Brain pericyte (primary cell): ENCODE data around the gene QRSL1.
"Not testable (repeated sequence)": the region's sequence is repeated elsewhere in the genome, so short reads cannot be mapped to it uniquely, and the experiment has no call there.

Experiments
- DNase-seq: peaks from one replicate; pipeline ENCODE4 v3.0.0-alpha.2; 2012; ENCODE audit warnings: low read depth, low spot score

The QRSL1 gene

DNA sequence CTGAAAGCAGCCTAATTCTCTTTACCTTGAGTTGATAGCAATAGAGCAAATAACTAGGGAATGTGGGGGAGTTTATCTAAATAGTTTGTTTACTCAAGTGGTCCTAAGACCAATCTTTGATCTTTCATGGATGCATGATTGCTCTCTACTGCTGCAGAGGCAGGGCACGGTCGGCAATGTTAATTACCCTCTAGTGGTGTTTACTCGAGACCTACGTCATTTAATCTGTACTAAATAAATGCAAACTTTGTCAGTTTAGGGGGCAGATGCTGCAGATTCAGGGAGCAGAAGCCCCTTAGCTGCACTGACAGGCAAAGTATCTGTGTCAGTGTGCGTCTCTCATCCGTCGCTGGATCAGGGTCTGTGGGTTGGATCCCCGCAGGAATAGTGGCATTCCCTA is 7.0 kb upstream of the QRSL1 start:
- no peak for DNase-seq

DNA sequence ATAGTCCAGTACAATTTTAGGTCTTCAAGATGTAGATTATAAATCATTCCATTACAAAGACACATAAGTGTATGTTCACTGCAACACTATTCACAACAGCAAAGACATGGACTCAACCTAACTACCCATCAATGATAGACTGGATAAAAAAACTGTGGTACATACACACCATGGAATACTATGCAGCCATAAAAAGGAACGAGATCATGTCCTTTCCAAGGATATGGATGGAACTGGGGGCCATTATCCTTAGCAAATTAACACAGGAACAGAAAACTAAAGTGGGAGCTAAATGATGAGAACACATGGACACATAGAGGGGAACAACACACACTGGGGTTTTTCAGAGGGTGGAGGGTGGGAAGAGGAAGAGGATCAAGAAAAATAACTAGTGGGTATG is 6.3 kb upstream of the QRSL1 start:
- no peak for DNase-seq

DNA sequence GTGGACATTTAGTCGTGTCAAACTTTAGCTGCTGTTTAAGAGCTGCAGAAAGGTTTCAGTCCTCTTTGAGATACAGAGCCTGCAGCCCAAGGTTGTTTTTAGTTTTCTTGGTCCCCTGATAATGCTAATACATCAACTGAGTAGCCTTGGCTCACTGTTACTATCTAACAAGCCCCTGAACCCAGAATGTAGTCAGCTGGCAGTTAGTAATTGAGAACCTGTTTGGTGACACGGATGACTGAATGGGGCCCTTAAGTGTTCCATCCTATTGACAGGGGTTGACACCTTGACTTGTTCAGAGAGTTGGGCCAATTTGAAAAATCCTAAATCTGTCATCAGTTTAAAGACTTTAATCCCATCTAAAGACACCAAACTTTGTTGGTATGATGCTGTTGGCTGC is 2.9 kb upstream of the QRSL1 start:
- no peak for DNase-seq

DNA sequence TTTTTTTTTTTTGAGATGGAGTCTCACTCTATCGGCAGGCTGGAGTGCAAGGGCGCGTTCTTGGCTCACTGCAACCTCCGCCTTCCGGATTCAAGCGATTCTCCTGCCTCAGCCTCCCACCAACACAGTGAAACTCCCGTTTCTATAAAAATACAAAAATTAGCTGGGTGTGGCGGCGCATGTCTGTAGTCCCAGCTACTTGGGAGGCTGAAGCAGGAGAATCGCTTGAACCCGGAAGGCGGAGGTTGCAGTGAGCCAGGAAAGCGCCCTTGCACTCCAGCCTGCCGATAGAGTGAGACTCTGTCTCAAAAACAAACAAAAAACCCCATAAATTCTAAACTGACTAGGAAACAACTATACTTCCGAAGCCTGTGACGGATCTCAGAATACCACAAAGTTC is 1.6 kb upstream of the QRSL1 start:
- DNase-seq: not testable (repeated sequence)

DNA sequence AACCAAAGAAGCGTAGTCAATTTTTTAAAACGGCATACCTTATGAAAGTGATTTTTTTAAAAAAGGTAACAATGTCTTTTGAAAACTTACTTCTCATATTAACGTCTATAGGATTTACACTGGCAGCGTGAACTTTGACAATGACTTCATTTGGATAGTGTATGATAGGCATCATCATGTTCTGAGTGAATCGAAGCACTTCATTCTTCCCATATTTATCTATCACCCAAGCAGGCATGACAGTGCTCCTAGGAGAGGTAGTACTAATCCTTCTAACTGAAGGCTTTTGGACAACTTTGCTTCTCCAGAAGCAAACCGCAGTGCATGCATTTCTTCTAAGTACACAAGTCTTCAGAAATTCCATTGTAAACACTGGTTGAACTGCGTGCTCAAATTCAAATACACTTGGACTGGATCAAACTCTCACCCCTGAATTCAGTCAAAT is 698 bp upstream of the QRSL1 start:
- no peak for DNase-seq

DNA sequence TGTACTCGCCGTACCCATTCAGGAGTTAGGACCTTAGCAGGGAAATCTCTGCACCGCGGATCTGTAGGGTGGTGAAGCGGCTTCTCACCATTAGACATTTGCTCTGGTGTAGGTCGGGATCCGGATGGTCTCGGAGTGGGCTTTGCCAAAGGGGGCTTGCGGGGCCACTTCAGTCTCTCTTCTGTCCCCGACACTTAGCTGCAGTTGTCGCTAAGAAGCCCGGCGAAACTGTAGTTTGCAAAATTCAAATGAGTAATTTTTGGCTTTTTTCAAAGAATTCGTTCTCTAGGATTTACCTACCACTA is 433 bp downstream of the QRSL1 start:
- no peak for DNase-seq

DNA sequence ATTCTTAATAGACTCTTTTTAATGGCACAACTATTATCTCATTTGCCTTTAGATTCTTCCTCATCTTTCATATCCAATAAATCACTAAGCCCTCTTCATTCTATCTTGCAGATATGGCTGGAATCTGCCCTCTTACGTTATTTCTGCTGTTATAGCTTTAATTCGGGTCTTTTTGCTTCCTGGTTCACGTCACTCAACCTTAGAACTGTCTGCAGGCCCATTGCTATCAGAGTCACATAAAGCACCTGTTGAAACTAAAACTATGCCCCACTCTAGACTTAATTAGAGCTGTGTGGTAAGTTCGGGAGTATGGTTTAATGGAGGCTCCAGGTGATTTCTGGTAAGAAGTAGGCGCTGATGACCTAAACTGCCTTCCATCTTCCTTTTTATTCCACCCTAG is 988 bp downstream of the QRSL1 start:
- DNase-seq: no peak

DNA sequence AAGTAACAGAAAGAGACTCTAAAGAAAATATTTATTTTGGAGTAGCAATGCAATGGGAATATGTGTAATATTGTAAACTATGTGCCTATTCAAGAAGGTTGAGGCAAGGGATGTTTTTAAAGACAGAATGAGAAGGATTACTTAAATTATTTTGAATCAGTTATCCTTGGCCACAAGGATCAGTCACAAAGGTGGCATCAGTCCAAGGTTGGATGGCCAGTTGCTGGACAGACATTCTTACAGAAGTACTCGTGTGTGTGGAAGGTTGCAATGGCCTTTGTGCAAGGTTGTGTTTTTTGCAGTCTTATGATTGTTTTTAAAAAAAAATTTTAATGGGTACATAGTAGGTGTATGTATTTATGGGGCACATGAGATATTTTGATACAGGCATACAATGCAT is 2.0 kb downstream of the QRSL1 start:
- DNase-seq: no peak

DNA sequence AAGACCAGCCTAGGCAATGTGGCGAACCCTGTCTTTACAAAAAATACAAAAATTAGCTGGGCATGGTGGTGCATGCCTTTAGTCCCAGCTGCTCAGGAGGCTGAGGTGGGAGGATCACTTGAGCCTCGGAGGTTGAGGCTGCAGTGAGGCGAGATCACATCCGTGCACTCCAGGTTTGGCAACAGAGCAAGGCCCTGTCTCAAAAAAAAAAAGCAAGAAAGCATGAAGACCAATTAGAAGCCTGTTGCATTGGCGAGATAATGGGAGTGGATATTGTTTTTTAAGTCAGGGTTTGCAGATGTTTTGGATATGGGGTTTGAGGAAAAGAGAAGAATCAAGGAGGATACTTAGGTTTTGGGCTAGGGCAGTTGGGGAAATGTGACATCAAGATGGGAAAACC is 5.2 kb downstream of the QRSL1 start:
- DNase-seq: no peak

DNA sequence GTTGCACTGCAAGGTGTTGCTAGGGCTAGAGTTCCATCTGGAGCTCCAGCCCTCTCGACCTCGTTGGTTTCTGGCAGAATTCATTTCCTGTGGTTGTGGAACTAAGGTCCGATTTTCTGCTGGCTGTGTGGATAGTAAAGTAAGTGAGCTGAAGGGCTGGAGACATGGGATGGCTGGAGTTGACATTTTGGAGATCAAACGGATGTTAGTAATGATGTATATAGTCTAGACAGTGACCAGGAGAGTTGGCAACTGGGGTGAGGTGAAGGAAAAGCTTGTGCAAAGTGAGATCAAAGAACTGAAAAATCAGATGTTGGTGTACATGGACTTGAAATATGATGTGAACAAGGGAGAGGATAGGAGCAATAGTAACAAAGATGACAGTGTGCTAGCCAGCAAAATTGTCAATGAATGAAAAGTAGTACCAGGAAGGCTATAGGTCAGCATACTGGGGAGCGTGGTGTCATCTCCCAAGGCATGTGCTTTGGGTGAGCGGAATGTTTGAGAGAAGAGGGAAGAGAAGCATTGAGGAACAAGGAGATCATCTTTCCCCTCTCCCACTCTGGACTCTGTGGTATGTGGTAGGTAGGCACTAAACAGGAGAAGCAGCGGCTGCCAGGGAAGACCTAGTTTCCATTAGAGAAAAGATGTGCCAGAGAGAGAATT is 7.8 kb downstream of the QRSL1 start:
- no peak for DNase-seq

DNA sequence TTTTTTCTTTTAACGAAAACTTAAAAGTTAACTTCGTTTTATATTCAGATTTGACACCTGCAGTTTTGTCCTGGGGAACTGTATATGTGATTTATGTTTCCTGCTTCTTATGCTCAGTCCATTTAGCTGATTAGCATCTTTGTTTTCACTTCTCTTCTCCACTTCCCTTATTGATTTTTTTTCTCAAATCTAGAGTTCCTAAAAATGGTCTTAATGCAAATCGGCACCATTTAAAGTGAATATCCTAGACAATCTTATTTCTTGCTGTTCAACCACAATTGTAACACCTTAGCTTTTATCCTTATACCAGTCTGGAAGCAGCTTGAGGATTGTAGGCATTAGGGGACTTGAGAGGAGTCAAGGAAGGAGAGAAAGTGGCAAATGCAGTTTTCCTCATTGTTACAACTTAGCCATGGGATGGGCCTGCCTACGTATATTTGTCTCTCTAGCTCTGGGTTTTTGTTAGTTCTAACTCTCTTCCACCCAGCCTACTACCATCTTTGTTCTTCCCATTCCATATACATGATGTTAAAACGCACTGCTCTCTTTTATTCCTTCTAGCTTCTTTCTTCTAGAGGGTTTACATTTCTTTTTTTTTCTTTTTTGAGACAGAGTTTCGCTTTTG is 8.5 kb downstream of the QRSL1 start:
- no peak for DNase-seq

DNA sequence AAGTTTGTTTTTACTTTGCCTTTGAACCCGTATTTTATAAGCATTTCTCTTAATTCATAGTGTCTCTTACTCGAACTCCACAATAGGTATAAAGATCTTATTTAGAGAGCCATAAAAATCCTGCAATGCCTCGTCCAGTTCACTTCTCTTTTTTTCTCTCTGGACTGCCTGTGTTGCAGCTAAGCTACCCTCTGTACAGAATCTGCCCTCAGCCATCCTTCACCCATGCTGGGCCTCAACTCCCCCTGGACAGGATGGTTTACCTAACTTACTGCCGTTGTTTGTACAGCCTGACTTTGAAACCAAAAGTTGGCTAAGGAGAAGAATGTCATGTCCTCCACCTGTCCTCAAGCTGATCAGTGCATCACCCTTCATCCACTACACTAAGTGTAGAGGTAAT is 10.4 kb downstream of the QRSL1 start:
- no peak for DNase-seq

DNA sequence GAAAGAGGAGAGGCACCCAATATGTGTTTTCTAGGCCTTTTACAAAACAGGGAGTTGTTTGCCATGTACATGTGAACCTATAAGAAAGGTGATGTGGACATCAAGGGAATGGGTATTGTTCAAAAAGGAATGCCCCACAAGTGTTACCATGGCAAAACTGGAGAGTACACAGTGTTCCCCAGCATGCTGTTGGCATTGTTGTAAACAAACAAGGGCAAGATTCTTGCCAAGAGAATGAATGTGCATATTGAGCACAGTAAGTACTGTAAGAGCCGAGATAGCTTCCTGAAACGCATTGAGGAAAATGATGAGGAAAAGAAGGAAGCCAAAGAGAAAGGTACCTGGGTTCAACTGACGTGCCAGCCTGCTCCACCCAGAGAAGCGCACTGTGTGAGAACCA is 13.1 kb downstream of the QRSL1 start:
- no peak for DNase-seq

DNA sequence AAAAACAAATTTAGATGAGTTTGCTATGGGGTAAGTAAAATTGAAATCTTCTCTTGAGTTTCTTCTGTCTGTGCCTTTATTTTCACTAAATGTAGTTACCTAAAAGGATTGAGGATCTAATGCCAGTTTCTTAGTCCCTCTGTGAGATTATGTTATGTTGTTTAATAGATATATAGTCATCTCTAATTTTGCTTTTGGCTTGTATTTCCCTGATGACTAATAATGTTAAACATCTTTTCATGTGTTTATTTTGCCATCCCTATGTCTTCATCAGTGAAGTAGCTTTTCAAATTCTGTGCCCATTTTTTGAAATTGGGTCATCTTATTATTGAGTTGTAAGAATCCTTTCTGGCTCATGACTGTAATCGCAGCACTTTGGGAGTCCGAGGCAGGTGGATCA is 13.7 kb downstream of the QRSL1 start:
- DNase-seq: no peak

DNA sequence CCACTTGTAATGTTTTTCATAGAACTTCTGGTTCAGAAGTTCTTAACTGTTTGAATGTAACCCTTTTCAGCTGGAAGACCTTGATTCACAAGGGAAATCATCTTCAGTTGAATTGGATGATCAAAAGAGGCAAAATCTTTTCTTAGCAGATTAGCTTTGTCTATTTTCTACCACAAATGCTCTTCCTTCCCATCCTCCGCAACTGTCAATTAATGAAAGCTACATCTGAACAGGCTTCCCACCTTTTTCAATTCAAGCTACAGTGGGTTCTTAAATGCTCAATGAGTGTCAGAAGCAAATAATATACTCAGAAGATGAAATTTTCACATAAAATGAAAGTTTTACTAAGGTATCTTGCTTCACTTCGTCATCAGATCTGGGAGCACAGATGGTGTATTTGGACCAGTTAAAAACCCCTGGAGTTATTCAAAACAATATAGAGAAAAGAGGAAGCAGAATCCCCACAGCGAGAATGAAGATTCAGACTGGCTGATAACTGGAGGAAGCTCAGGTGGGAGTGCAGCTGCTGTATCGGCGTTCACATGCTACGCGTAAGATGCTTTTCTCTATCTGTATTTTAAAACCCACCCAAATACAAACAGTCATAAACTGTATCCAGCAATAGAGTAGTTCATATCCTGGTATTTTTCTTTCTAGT is 19.4 kb downstream of the QRSL1 start:
- DNase-seq: no peak

DNA sequence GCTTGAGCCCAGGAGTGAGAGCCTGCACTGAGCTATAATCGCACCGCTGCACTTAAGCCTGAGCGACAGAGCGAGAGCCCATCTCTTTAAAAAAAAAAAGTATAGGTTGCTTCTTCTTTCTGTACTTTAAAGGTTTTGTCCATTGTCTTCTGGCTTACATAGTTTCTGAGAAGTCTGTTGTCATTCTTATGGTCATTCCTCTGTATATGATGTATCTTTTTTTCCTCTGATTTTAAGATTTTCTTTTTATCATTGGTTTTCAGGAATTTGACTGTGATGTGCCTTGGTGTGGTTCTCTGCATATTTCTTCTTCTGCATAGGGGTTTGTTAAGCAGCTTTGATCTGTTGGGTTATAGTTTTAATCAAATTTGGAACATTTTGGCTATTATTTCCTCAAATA is 29.1 kb downstream of the QRSL1 start:
- DNase-seq: no peak

DNA sequence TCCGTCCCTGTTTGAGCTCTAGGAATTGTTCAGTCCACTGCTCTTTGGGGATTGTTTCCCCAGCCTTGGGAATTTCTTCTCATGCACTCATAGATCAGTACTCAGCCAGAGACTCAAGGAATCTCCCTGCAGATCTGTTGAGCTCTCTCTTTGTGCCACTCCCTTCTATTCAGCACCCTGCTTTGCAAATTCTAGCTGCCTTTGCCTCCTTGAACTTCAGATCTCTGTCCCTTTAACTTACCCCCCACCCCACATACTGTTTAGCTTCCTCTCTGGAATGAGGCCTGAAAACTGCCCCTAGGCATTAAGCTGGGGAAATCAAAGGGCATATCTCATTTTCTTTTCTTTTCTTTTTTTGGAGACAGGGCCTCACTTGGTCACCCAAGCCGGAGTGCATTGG is 30.5 kb downstream of the QRSL1 start:
- DNase-seq: no peak

DNA sequence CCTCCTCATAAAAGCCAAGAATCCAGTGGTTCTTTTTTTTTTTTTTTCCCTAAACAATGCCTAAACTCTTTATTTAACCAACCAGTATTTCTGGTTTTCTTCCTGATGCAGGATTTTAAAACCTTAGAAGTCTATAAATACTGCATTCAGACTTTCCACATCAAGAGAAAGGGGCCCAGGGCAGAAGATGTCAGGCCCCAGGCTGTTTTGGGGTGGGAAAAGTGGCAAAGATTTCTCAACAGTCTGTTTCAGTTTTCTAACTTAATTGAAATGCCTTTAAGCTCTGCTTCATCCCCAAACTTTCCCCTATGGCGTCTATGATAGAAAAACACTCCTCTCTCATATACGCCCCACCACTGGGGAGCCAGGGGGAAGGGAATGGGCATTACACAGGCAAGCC is 33.1 kb downstream of the QRSL1 start:
- DNase-seq: no peak

DNA sequence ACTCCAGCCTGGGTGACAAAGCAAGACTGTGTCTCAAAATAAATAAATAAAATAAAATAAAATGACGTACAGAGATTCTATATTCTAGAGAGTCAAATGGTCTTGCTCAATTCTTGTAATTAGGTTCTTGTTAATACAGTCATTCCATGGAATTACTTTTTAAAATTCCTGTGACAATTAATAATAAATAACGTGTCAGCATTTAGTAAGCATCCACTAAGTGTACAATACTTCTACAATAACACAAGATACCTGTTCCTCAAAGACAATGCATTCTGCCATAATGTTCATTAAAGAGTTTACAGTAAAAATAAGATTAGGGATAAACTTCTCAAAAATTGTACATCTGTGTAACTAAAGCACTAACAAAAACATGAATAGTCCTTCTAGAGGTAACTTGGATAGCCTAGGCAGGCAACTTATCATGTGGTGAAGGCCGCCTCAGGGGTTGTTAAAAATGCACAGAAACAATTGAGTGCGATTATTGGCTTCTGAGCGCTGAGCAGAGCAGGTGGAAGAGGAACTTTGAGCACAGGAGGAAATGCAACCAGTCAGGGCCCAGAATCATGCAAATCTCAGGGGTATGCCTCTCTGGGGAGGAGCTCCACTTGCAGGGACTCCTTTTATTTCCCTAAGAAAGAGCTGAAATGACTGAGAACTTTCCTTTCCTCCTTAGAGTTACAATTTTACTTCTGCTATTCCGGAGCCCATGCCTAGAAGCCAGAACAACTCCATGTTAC is 37.1 kb downstream of the QRSL1 start:
- no peak for DNase-seq

DNA sequence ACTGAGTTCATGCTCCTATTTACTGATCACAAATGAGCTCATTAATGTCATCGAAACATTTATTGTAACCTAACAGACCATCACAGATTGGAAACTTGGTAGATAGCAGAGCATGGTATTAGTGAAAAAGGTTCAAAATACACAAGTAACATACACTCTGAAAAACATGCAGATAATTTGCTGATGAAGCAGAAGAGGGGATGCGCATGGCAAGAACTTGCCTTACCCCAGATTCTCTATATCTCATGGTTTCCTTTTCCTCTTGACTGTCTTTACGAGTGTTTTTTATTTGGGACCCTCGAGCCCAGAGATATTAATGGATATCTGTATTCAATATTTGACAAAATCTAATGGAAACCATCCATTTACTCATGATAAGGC is 37.6 kb downstream of the QRSL1 start:
- no peak for DNase-seq

DNA sequence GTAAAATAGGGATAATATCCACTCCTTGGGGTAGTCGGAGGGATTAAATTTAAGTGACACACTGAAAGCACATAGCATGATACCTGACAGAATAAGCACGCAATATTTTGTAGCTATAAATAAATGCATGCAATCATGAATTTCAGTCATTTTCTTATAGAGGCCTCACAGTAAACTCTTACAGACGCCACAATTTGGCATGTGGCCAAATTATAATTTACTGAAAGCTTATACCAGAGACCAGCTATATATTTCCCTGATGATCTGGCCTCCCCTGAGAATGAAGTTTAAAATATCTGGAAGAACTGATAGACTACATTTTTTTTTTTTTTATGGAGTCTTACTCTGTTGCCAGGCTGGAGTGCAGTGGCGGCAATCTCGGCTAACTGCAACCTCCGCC is 40.9 kb downstream of the QRSL1 start:
- DNase-seq: no peak

DNA sequence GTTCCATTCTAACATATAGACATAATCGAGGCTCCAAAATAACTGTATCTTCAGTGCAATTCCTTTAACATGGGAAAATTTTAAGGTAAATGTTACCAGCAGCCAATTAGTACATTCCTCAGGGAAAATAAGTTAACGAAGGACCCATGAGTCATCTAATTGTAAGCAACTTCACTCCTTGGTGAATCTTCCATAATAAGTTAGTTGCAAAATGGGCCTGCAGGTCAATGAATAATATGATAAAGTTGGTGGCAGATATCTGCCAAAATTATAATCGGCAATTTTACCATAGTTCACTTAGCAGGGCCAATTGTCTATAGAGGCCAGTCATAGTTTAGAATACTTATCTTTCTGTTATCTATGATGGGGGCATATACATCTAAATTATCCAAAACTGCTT is 42.3 kb downstream of the QRSL1 start:
- DNase-seq: no peak
